ENCODE measurements around the gene GPR142. TPM values are rescaled to one million over a fixed set of nuclear protein-coding genes. Genes with fewer than 3 reads are reported as not detected.

The GPR142 gene
- total RNA-seq, 1 experiment from 2014 or later = 0.33 TPM

- Histone ChIP-seq H2BK12ac (ENCODE audit: insufficient read length, low read depth, low read length) (no peak overlapping the region), H4K91ac (ENCODE audit: insufficient read length, low read depth, low read length) (no peak overlapping the region), H3K4me1 (ENCODE audit: insufficient read depth, low read length) (no peaks in the 10 kb centered on the region), H4K8ac (replicated peaks; ENCODE audit: insufficient read length, low read depth, low read length) (no peak overlapping the region), H4K5ac (ENCODE audit: insufficient read length, low read depth, low read length) (no peak overlapping the region), H3K23me2 (ENCODE audit: insufficient read length, low read depth, low read length, poor library complexity, severe bottlenecking) (no peaks in the 10 kb centered on the region), H4K20me1 (ENCODE audit: control insufficient read depth, insufficient read depth, insufficient read length) (no peaks in the 10 kb centered on the region), H2BK120ac (ENCODE audit: low read depth, low read length, poor library complexity, severe bottlenecking) (no peak overlapping the region), H3K79me2 (ENCODE audit: insufficient read depth, low read length) (no peaks in the 10 kb centered on the region), H2BK5ac (ENCODE audit: insufficient read length, low read length) (no peak overlapping the region), H2BK15ac (ENCODE audit: low read depth, low read length) (no peak overlapping the region), H2AK5ac (ENCODE audit: insufficient read length, low read length) (no peak overlapping the region), H3K14ac (ENCODE audit: insufficient read depth, low read length) (no peak overlapping the region; the same call in 1 of the 2 replicates), H2AFZ (ENCODE audit: low read length) (no peak overlapping the region), H3K4me2 (ENCODE audit: insufficient read depth, insufficient read length, low read length) (no peak overlapping the region), H3K27me3 (ENCODE audit: insufficient read depth, low read length) (no peaks in the 10 kb centered on the region), H3K18ac (ENCODE audit: insufficient read length, low read depth, low read length) (no peak overlapping the region), H3K79me1 (ENCODE audit: insufficient read depth, low read depth, low read length, poor library complexity, severe bottlenecking) (no peaks in the 10 kb centered on the region), H2BK20ac (ENCODE audit: low read depth, low read length, poor library complexity, severe bottlenecking) (no peak overlapping the region), H3K4ac (ENCODE audit: low read depth, low read length) (no peak overlapping the region), H3K9ac (ENCODE audit: extremely low read depth, insufficient read length, low read length) (no peak overlapping the region), H3K56ac (ENCODE audit: insufficient read length, low read depth, low read length) (no peak overlapping the region), H3K27ac (ENCODE audit: insufficient read length, low read depth, low read length) (no peak overlapping the region), H3K23ac (ENCODE audit: insufficient read length, low read depth, low read length) (no peak overlapping the region), H3T11ph (ENCODE audit: low read length) (no peak overlapping the region), H3K9me3 (ENCODE audit: control insufficient read depth, low read depth, low read length) (no peaks in the 10 kb centered on the region)
- Mint-ChIP-seq H3K4me3 (no peak overlapping the region), H3K36me3 (ENCODE audit: insufficient read depth in 1 of 3, low read depth in 3 of 3) (no peaks in the 10 kb centered on the region), H3K27ac (peak overlapping the region in 2 of 3 experiments; percentile 60 to 85; a peak in 3 of 7 replicates), H3K27me3 (ENCODE audit: low read depth) (peaks cover 27% of the 10 kb centered on the region), H3K9me3 (no peaks in the 10 kb centered on the region), H3K4me1 (peaks cover 44 to 55% of the 10 kb centered on the region in 2 experiments)
- WGBS (ENCODE audit: extremely low coverage, insufficient read length, low lambda C conversion rate) = no CpG with 5 or more reads among the region's 5 CpGs
- no peak for DNase-seq
- TF ChIP-seq CTCF (conservative IDR thresholded peaks at IDR 0.05) = no peak
Observed at GRCh38 chr17:74335529-74336062, 31.7 kb upstream of the GPR142 start.
